MCF 10A (cell line): Measurements from ENCODE around the gene COX17. TPM values are rescaled to one million over a fixed set of nuclear protein-coding genes. Genes with fewer than 3 reads are reported as not detected.
"Not testable (repeated sequence)": the region's sequence is repeated elsewhere in the genome, so short reads cannot be mapped to it uniquely, and the experiment has no call there.

Experiments
- BruUV-seq: library from RNA; stranded (reverse); fragments of 400-500 nt; replicated peaks from 2 replicates; lab custom pipeline; 2021; lab: Mats Ljungman, UMichigan
- CTCF ChIA-PET: fragments of 300-600 bp; sonication (Branson Sonifier 250); formaldehyde crosslinking; extraction: SDS; loops from one replicate; lab custom pipeline; 2021; ENCODE audit warnings: antibody characterized with exemption, inconsistent platforms; lab: Yijun Ruan, JAX
- POLR2A ChIA-PET: fragments of 300-600, 350-650 bp; sonication (Branson Sonifier 250); formaldehyde crosslinking; extraction: SDS; loops from one replicate; lab custom pipeline; 2020; ENCODE audit warnings: antibody characterized with exemption, inconsistent platforms; lab: Yijun Ruan, JAX
- DNase-seq: peaks from one replicate; pipeline ENCODE4 v3.0.0-alpha.2; 2018; ENCODE audit not compliant: unreplicated experiment
- H3K27ac Mint-ChIP-seq: one replicate; pipeline ENCODE4 v1.8.0; 2022; ENCODE audit warnings: mild to moderate bottlenecking, low read depth, mixed read lengths; ENCODE audit not compliant: unreplicated experiment
- H3K27me3 Mint-ChIP-seq: one replicate; pipeline ENCODE4 v1.8.0; 2022; ENCODE audit warnings: mixed read lengths; ENCODE audit not compliant: insufficient read depth, unreplicated experiment
- H3K36me3 Mint-ChIP-seq: one replicate; pipeline ENCODE4 v1.8.0; 2022; ENCODE audit warnings: mild to moderate bottlenecking, moderate library complexity, mixed read lengths; ENCODE audit not compliant: insufficient read depth, unreplicated experiment
- H3K4me1 Mint-ChIP-seq: one replicate; pipeline ENCODE4 v1.8.0; 2022; ENCODE audit warnings: mixed read lengths; ENCODE audit not compliant: insufficient read depth, unreplicated experiment
- H3K4me3 Mint-ChIP-seq: one replicate; pipeline ENCODE4 v1.8.0; 2022; ENCODE audit warnings: mild to moderate bottlenecking, moderate library complexity, mixed read lengths; ENCODE audit not compliant: unreplicated experiment
- H3K9me3 Mint-ChIP-seq: one replicate; pipeline ENCODE4 v1.8.0; 2022; ENCODE audit warnings: mixed read lengths; ENCODE audit not compliant: unreplicated experiment
- intact Hi-C: fragments of 100-400 bp; cut with micrococcal nuclease; formaldehyde crosslinking; loops from 2 replicates; pipeline ENCODE4 v1.14.1; 2022
- total RNA-seq: library from RNA; stranded (reverse); gene quantifications from 2 replicates; pipeline ENCODE4 v1.2.3, GENCODE V29; 2022
- TF ChIP-seq, protein P1 (sequence below): fragments of 200-600 bp; IDR thresholded peaks from one replicate; pipeline ENCODE4 v1.8.0; 2022; ENCODE audit warnings: antibody characterized with exemption, mild to moderate bottlenecking; ENCODE audit not compliant: unreplicated experiment

Gene COX17
- total RNA-seq, 1 experiment from 2014 or later, result 47.9 TPM

DNA sequence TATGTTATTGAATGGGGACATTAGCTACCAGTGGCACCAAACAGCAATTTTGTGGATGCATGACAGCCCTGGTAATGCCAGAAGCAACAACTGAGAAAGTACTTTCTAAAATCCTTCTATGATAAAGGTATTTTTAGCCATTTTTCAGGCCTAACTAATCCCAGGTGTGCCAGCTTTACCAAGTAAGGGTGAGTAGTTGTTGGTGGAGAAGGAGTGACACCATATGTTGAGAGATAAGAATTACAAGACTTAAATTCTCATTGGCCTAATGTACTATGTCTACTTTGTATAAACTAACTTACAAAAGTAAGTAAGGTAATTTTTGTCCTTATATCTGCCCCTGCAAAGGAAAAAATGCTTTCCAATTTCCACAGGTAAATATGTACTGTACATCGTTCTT is 4.1 kb upstream of the COX17 start:
- Mint-ChIP-seq H3K36me3 (peaks cover 6% of the 10 kb centered on the region), H3K27ac (no peak overlapping the region), H3K27me3 (no peaks in the 10 kb centered on the region), H3K4me3 (no peak overlapping the region), H3K9me3 (no peaks in the 10 kb centered on the region), H3K4me1 (no peaks in the 10 kb centered on the region)
- TF ChIP-seq, protein P1, sequence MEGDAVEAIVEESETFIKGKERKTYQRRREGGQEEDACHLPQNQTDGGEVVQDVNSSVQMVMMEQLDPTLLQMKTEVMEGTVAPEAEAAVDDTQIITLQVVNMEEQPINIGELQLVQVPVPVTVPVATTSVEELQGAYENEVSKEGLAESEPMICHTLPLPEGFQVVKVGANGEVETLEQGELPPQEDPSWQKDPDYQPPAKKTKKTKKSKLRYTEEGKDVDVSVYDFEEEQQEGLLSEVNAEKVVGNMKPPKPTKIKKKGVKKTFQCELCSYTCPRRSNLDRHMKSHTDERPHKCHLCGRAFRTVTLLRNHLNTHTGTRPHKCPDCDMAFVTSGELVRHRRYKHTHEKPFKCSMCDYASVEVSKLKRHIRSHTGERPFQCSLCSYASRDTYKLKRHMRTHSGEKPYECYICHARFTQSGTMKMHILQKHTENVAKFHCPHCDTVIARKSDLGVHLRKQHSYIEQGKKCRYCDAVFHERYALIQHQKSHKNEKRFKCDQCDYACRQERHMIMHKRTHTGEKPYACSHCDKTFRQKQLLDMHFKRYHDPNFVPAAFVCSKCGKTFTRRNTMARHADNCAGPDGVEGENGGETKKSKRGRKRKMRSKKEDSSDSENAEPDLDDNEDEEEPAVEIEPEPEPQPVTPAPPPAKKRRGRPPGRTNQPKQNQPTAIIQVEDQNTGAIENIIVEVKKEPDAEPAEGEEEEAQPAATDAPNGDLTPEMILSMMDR, result peak; percentile 57
- intact Hi-C loops, result loop anchor here (1.0 to 5.0 kb wide), 5 partner anchors 406 to 796 kb away; no protein-coding TSS in a partner anchor
- peak; percentile 48 for DNase-seq
- CTCF ChIA-PET, result interaction anchor here (0.6 to 3.7 kb wide), 47 partner anchors 9 to 804 kb away, joined by 3 to 36 read pairs (median 4); partner anchors contain the start of genes B4GALT4, IGSF11, TEX55 and TIMMDC1
- BruUV-seq, result no TSS peak
- POLR2A ChIA-PET, result interaction anchor here (0.6 to 2.0 kb wide), 5 partner anchors 182 to 358 kb away, joined by 3 to 10 read pairs (median 4); partner anchors contain the start of genes TIMMDC1 and TMEM39A

DNA sequence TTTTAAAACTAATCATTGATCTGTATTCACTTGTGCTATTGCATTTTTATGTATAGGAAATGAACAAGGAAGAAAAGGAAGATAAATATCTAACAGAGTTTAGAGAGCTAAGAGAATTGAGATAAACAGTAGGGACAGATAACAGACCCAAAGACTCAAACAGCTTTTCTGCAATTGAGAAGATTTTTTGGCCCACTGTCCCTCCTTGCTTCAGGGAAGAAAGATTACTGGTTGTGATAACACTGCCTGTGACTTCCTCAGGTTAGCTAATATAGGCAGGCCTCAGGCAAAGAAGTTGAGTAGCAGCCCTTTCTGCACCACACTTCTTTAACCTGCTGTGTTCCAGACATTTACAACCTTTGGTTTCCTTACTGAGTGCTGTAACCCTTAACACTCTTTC is 2.7 kb upstream of the COX17 start:
- ChIA-PET CTCF (interaction anchor here (0.5 to 3.7 kb wide), 11 partner anchors 10 to 838 kb away, joined by 3 to 36 read pairs (median 6); partner anchors contain the start of genes IGSF11 and TMEM39A), POLR2A (interaction anchor here (0.6 to 2.0 kb wide), 4 partner anchors 25 to 603 kb away, joined by 3 to 10 read pairs (median 3); partner anchors contain the start of genes TIMMDC1 and TMEM39A)
- intact Hi-C loops, result loop anchor here (2.0 to 10.0 kb wide), 4 partner anchors 155 to 795 kb away; partner anchors contain the start of gene TIMMDC1
- TF ChIP-seq, protein P1, result no peak
- BruUV-seq, result no TSS peak
- Mint-ChIP-seq H3K4me3 (no peak overlapping the region), H3K4me1 (peaks cover 8% of the 10 kb centered on the region), H3K27me3 (no peaks in the 10 kb centered on the region), H3K9me3 (no peaks in the 10 kb centered on the region), H3K27ac (no peak overlapping the region), H3K36me3 (peaks cover 17% of the 10 kb centered on the region)
- DNase-seq, result no peak

DNA sequence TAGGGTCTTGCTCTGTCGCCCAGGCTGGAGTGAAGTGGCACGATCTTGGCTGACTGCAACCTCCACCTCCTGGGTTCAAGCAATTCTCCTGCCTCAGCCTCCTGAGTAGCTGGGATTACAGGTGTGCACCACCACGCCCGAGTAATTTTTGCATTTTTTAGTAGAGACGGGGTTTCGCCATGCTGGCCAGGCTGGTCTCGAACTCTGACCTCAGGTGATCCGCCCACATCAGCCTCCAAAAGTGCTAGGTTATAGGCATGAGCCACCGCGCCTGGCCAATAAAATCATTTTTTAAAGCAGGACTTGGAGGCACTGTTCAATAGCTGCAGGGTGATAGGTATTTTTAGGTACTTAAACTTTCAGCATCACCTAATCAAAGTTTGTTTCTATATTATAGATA is 1.0 kb upstream of the COX17 start:
- ChIA-PET CTCF (interaction anchor here (0.6 to 1.2 kb wide), 2 partner anchors 12 to 709 kb away, joined by 3 to 4 read pairs; no protein-coding TSS in a partner anchor), POLR2A (interaction anchor here (0.6 to 4.6 kb wide), 3 partner anchors 179 to 215 kb away, joined by 3 to 59 read pairs (median 31); partner anchors contain the start of genes TIMMDC1 and TMEM39A)
- not testable (repeated sequence) for H3K27ac Mint-ChIP-seq, H3K27me3 Mint-ChIP-seq, DNase-seq, H3K9me3 Mint-ChIP-seq, BruUV-seq, H3K4me1 Mint-ChIP-seq
- Mint-ChIP-seq H3K36me3 (peaks cover 30% of the 10 kb centered on the region), H3K4me3 (peak overlapping the region; percentile 79)
- intact Hi-C loops, result loop anchor here (10.0 kb wide), 2 partner anchors 153 to 183 kb away; partner anchors contain the start of gene TIMMDC1

DNA sequence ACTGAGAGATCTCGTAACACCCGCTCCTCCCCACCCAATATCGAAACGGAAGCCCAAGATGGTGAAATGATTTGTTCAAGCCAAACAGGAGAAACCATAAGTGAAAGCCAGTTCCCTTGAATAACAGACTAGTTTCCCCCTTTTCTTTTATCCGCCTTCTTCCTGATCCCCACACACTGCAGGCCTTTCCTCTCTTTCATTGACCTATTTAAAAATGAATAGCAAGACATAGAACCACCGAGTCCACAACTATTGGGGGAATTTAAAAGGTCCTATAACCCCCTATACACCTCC is 382 bp upstream of the COX17 start:
- TSS peak; percentile 91 for BruUV-seq
- CTCF ChIA-PET, result interaction anchor here (0.5 to 1.2 kb wide), 5 partner anchors 13 to 708 kb away, joined by 3 to 4 read pairs (median 3); no protein-coding TSS in a partner anchor
- TF ChIP-seq, protein P1, result no peak
- intact Hi-C loops, result loop anchor here (2.0 to 10.0 kb wide), 3 partner anchors 153 to 215 kb away; partner anchors contain the start of genes TIMMDC1 and TMEM39A
- H3K4me1 Mint-ChIP-seq, result peaks cover 8% of the 10 kb centered on the region
- H3K36me3 Mint-ChIP-seq, result peaks cover 36% of the 10 kb centered on the region
- peak overlapping the region; percentile 91 for H3K27ac Mint-ChIP-seq
- H3K4me3 Mint-ChIP-seq, result peak overlapping the region; percentile 79
- no peaks in the 10 kb centered on the region for H3K9me3 Mint-ChIP-seq
- no peak for DNase-seq
- POLR2A ChIA-PET, result interaction anchor here (0.6 to 4.6 kb wide), 13 partner anchors 14 to 740 kb away, joined by 3 to 59 read pairs (median 5); partner anchors contain the start of genes B4GALT4, POGLUT1, TIMMDC1 and TMEM39A
- H3K27me3 Mint-ChIP-seq, result no peaks in the 10 kb centered on the region
